GM19025 (cell line): ENCODE measurements around the gene SAG.
"Not testable (repeated sequence)": the region's sequence is repeated elsewhere in the genome, so short reads cannot be mapped to it uniquely, and the experiment has no call there.

Source experiments
- ATAC-seq: cut with Tn5 transposase; IDR thresholded peaks from one replicate; pipeline ENCODE4 v1.9.1; 2021; ENCODE audit warnings: mild to moderate bottlenecking, low read depth, moderate library complexity; ENCODE audit not compliant: unreplicated experiment

The SAG gene

GRCh38 chr2:233374776-233375175, 67.2 kb downstream of the SAG start:
- ATAC-seq = not testable (repeated sequence)

DNA sequence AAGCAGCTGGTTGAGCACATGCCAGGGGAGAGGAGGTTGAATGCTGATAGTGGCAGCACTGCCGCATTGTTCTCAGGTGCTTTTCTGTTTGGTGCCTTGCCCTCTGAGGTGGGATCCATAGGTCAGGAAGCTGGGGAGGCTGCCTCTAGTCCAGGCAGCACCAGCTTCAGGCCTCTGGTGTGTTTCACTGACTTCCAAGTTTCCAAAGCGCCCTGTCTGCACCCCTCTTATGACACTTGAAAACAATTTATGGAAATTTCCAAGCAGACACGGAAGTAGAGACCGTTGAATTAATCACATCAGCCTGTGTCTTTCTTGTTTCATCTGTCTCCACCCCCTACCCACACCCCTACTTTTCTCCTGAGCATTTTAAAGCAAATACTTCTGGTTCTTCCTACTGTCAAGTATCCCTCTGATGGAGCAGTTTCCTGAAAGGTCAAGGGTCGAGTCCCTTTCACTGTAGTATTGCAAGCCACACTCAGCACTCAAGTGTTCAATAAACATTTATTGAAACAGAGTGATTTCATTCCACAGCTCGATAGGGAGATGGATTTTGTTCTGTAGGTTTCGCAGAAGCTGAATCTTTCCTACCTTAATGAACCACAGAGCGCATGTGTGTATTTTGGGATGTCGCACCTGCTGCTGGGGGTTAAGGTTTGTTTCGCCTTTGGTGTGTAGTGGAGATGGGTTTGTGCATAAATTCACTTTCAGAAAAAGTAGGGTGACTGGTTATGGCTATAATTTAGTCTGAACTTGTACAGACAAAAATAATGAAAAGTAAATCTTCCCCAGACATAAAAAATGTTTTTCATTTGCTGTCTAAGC, 68.1 kb downstream of the SAG start:
- ATAC-seq = no peak

DNA sequence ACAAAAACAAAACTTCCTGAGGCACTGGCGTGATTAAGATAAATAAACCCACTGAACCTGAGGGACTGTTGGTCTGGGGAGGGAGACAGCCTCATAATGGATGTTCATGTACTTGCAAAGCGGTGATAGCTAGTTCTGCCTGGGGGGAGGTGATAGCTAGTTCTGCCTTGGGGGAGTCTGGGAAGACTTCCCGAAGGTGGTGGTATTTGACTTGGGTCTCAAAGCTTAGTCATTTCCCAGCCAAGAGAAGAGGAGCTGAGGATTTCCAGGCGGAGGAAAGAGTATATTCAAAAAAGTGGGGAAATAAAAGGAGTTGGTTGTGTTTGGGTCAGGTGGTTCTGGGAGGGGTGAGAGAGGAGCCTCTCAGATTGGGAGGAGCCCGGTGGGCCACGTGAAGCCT, 71.4 kb downstream of the SAG start:
- ATAC-seq = no peak

GRCh38 chr2:233379441-233379840, 71.8 kb downstream of the SAG start:
- ATAC-seq = no peak

DNA sequence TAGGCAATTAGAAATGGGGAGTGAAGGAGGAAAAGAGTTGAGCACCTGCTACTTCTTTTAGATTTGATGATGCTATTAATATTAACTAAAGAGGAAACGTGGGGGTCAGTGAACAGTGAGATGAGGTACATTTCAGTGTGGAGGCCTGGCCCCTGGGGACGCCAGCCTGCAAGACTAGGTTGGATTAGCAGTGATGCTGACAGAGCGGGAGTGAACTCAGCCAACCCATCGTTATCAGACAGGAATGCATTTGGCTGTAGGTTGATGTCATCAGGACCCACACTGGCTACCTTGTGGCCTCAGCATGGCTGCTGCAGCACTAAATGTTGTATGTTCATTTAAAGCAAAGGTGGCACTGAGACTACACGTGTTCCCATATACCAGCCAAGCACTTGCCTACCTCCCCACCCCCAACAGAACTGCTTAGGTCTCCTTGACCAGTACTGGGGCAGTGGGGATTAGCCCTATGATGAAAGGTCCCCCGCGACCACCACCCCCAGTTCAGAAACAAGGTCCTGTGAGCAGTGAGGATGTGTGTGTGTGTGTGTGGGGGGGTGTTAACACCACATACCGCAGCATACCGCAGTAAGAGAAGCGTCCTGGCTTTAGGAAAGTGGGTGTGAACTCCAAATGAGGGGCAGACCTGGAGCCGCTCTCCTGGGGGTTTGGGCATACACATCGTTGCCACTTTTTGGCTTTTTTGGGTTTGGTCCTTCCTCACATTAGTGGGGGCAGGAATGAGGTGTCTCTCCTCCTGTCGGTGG, 72.7 kb downstream of the SAG start:
- ATAC-seq = peak; percentile 35

GRCh38 chr2:233380995-233381637, 73.5 kb downstream of the SAG start:
- ATAC-seq = no peak

GRCh38 chr2:233381638-233381995, 74.0 kb downstream of the SAG start:
- ATAC-seq = no peak

- ATAC-seq = no peak
Measured at GRCh38 chr2:233384015-233384414, 76.4 kb downstream of the SAG start.

DNA sequence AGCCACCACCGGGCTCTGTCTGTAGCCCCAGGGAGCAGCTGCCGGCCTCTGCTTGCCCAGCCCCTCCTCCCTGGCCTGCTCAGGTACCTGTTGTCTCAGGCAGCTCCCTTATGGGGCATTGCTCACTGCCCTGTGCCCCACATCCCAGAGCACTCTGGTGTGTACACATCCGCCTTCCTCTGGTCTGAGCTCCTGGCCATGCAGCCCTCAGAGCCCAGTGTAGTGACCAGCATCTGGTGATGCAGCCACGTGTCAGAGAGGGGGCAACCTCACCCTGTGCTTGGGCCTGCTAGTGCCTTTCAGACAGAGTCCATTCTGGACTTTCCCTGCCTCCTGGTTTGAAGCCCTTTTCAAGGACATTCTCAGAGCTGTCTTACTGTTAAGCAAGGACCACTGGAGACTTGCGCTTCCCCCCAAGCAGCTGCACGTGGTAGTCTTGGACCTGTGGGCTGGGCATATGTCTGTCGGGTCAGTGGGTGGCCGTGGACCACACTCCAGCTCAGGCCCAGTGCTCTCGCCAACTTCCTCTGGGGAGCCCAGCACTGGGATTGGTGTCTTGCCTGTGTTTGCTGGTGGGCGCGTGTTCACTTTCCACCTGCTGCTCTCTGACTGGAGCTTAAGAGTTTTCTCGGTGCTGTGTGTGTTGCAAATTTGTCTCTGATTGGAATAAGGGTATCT, 77.3 kb downstream of the SAG start:
- ATAC-seq = no peak

DNA sequence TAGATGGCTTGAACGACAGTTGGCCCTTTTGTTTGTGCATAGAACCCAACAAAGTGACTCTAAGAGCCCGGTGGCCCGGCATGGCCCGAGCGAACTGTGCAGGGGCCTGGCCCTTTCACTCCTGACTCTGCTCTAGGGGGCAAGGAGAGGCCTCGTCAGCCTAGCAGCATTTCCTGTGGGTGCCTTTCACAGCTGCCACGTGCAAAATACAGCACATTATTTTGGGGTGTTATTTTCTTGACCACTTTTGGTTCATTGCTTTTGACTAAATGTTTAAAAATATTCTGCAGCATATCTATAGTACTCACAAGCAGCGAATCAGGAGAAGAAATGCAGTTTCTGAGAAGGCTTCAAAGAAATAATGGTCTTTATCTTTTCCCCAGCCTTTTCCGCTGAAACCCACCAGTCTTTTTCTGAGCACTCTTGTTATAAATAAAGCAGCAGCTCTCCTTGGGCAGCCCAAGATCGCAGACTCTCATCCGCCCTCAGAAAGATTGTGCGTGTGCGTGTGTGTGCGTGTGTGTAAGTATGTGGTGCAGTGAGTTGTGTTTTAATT, 78.0 kb downstream of the SAG start:
- no peak for ATAC-seq

DNA sequence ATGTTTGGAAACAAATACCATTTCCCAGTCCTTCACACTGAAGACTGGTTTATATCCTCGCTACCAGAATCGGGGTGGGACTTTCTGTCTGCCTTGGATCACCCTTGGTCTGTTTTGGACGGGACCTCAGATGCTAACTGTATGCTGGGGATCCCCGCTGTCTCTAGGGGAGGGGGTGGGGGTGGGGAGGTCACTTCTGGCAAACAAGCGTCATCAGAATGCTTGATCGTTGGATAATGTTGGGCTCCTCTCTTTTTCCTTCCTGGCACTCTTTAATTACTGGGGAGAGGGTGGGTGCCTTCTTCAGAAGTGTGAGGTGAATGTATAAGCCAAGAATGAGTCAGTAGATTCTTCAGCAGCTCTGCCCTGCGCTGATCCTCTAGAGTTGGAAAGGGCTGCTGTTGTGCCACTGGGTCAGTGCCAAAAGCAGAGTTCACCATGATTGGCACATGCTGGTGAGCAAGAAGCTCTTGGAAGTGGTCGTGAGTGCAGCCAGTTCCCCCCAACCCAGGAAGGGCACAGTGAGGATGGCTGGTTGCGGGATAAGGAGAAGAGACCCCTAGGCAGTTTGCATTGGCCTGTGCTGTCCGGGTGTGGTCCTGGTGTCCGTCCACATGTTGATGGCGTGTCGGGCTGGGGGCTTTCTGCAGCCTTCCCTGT, 78.9 kb downstream of the SAG start:
- ATAC-seq = no peak

DNA sequence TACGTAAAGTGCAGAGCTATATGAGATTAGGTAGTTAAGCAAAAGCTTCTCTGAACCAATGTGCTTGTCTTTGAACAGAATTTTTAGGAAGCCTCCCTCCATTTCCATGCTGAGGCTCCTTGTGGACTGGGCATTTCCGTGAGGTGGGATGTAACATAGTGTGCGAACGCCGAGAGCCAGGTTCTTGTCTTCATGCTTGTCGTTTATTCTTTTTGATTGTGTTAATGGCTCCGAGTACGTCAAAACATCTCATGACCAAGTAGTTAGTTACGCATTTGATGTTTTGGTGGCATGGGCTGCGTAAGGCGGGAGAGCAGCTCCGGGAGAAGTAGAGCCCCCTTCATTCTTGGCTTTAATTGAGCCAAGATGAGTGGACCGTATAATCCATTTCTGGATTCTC, 79.6 kb downstream of the SAG start:
- no peak for ATAC-seq

- ATAC-seq = no peak
Measured at GRCh38 chr2:233387667-233388528, 80.3 kb downstream of the SAG start.

DNA sequence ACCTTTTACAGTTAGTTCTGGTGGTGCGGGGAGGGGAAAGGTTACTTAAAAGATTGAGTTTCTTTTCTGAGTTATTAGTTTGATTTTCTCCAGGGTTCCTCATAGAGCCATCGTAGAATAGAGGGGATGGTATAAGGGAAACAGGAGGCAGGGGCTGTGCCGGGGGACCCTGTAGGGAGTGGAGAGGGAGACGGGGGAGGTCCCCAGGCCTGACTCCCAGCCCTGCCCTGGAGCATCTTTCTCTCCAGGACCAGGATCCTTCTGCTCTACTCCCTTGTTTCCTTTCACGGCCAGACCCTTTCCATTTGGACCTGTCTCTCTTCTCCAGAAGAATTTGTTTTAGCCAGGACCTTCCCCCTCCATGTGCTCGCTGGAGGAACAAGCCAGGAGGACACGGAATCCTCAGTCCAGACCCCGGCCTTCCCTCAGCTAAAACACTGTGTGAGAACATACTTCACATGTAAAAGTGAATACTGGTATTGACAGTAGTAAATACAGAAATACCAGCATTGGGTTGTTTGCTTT, 82.0 kb downstream of the SAG start:
- ATAC-seq = no peak

DNA sequence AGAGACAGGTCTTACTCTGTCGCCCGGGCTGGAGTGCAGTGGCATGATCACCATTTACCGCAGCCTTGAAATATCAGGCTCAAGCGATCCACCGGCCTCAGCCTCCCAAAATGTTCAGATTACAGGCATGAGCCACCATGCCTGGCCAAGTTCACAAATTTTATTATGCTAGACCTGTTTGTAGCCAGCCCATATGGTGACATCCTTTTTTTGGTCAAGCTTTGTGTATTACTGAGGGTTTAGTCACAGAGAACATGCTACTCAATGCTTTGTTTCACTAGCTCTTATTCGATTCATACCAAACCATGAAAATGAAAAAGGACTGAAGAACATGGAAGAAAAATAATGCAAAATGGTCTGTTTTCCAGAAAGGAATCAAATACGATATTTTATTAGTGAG, 88.1 kb downstream of the SAG start:
- ATAC-seq = no peak
